ENCODE results near the gene SRP14.
"Not testable (repeated sequence)": the region's sequence is repeated elsewhere in the genome, so short reads cannot be mapped to it uniquely, and the experiment has no call there.

The SRP14 gene

GRCh38 chr15:40016224-40016865 is 22.6 kb downstream of the SRP14 start:
- DNase-seq = no peak

- DNase-seq = no peak
These were observed 24.6 kb downstream of the SRP14 start for GRCh38 chr15:40014390-40014789.

- DNase-seq = not testable (repeated sequence)
These were observed 25.6 kb downstream of the SRP14 start for GRCh38 chr15:40013372-40013771.

- no peak for DNase-seq
These were observed 27.7 kb downstream of the SRP14 start for GRCh38 chr15:40011303-40011702.

GRCh38 chr15:40010686-40011085 is 28.3 kb downstream of the SRP14 start:
- no peak for DNase-seq

- DNase-seq = no peak
These were observed 30.8 kb downstream of the SRP14 start for GRCh38 chr15:40008061-40008765.

GRCh38 chr15:40006646-40007045 is 32.3 kb downstream of the SRP14 start:
- DNase-seq = no peak

GRCh38 chr15:40006003-40006402 is 33.0 kb downstream of the SRP14 start:
- DNase-seq = no peak

- no peak for DNase-seq
These were observed 35.7 kb downstream of the SRP14 start for GRCh38 chr15:40003116-40003916.

- no peak for DNase-seq
These were observed 36.7 kb downstream of the SRP14 start for GRCh38 chr15:40002295-40002694.

GRCh38 chr15:39999538-40000200 is 39.3 kb downstream of the SRP14 start:
- DNase-seq = no peak

- DNase-seq = no peak
These were observed 40.4 kb downstream of the SRP14 start for GRCh38 chr15:39998511-39999077.

- DNase-seq = no peak
These were observed 41.3 kb downstream of the SRP14 start for GRCh38 chr15:39997639-39998038.

GRCh38 chr15:39997031-39997430 is 42.0 kb downstream of the SRP14 start:
- DNase-seq = no peak

GRCh38 chr15:39996228-39996627 is 42.8 kb downstream of the SRP14 start:
- not testable (repeated sequence) for DNase-seq

- not testable (repeated sequence) for DNase-seq
These were observed 46.0 kb downstream of the SRP14 start for GRCh38 chr15:39992953-39993352.

GRCh38 chr15:39990706-39991105 is 48.3 kb downstream of the SRP14 start:
- DNase-seq = no peak

- no peak for DNase-seq
These were observed 51.2 kb downstream of the SRP14 start for GRCh38 chr15:39987821-39988220.

Data from NCI-H524 treated with DMSO at 0.1 percent for 48 hours (cell line).